Panc1 (cell line): ENCODE measurements around the gene JAG1.

ENCODE experiments used
- CTCF ChIP-seq: fragments of 450-650 bp; IDR thresholded peaks from 2 replicates; pipeline ENCODE4 v1.5.1; 2017; ENCODE audit warnings: mild to moderate bottlenecking
- POLR2AphosphoS5 ChIP-seq: IDR thresholded peaks from 2 replicates; pipeline ENCODE4 v1.6.1; 2012; ENCODE audit warnings: mild to moderate bottlenecking, low read depth, low read length, moderate library complexity
- REST ChIP-seq, 2 experiments: IDR thresholded peaks; 2 replicates each; pipeline ENCODE4 v1.6.1; 2011 to 2012; ENCODE audit warnings: low read depth in 2 of 2, control low read depth in 1 of 2, low read length in 1 of 2, mild to moderate bottlenecking in 1 of 2, moderate library complexity in 1 of 2; ENCODE audit not compliant: insufficient read depth in 1 of 2
- SIN3A ChIP-seq: IDR thresholded peaks from 2 replicates; pipeline ENCODE4 v1.6.1; 2012; ENCODE audit warnings: low read depth, mild to moderate bottlenecking, low read length, moderate library complexity, borderline replicate concordance; ENCODE audit not compliant: insufficient read depth

- TF ChIP-seq CTCF (no peak), POLR2AphosphoS5 (no peak), REST (IDR thresholded peaks at IDR 0.05; ENCODE audit: insufficient read depth in 1 of 2, low read depth in 2 of 2, low read length in 1 of 2) (no peak), SIN3A (no peak)
Observed at GRCh38 chr20:10640897-10641296, 32.9 kb downstream of the JAG1 start.
